T follicular helper cell (primary cell): ENCODE measurements around the gene MS4A10.
A peak's percentile ranks its signal among the peaks of the same experiment; 100 is the strongest.

ENCODE experiments used
- DNase-seq: peaks from one replicate; pipeline ENCODE4 v3.0.0-alpha.2; 2020; ENCODE audit warnings: low read depth

Gene MS4A10

GRCh38 chr11:60825118-60825517 is 40.0 kb downstream of the MS4A10 start:
- no peak for DNase-seq

GRCh38 chr11:60825790-60826189 is 40.7 kb downstream of the MS4A10 start:
- DNase-seq: no peak

GRCh38 chr11:60830478-60831142 is 45.5 kb downstream of the MS4A10 start:
- DNase-seq: no peak

- DNase-seq: peak; percentile 69
These were observed 46.0 kb downstream of the MS4A10 start for GRCh38 chr11:60831143-60831500.

- no peak for DNase-seq
These were observed 46.5 kb downstream of the MS4A10 start for GRCh38 chr11:60831501-60832079.

- DNase-seq: no peak
These were observed 49.8 kb downstream of the MS4A10 start for GRCh38 chr11:60834742-60835533.

GRCh38 chr11:60835534-60835846 is 50.4 kb downstream of the MS4A10 start:
- no peak for DNase-seq

- DNase-seq: no peak
These were observed 51.9 kb downstream of the MS4A10 start for GRCh38 chr11:60836866-60837515.

- no peak for DNase-seq
These were observed 53.0 kb downstream of the MS4A10 start for GRCh38 chr11:60838132-60838531.

- no peak for DNase-seq
These were observed 55.6 kb downstream of the MS4A10 start for GRCh38 chr11:60840470-60841430.

GRCh38 chr11:60841797-60842667 is 56.9 kb downstream of the MS4A10 start, which contains the start of gene CCDC86:
TSS of gene CCDC86 (plus strand) at chr11:60842113. CDS start at chr11:60842125, 12 bp downstream.
- DNase-seq: peak; percentile 98

GRCh38 chr11:60842668-60843600 is 57.8 kb downstream of the MS4A10 start:
- no peak for DNase-seq

- no peak for DNase-seq
These were observed 59.1 kb downstream of the MS4A10 start for GRCh38 chr11:60844045-60844869.

- no peak for DNase-seq
These were observed 59.7 kb downstream of the MS4A10 start for GRCh38 chr11:60844870-60845221.

GRCh38 chr11:60845338-60845737 is 60.2 kb downstream of the MS4A10 start:
- no peak for DNase-seq

GRCh38 chr11:60847281-60847680 is 62.1 kb downstream of the MS4A10 start:
- no peak for DNase-seq

GRCh38 chr11:60847896-60848295 is 62.8 kb downstream of the MS4A10 start:
- no peak for DNase-seq

- no peak for DNase-seq
These were observed 63.6 kb downstream of the MS4A10 start for GRCh38 chr11:60848714-60849151.
